Suprapubic skin (tissue), 4 donors: ENCODE results near the gene DALRD3.

Experiments
- CTCF ChIP-seq, 2 donors: fragments of 200-600 bp in 1 of 2; fragments of 450-650 bp in 1 of 2; sonication (generic) in 1 of 2; IDR thresholded peaks; one replicate each; pipeline ENCODE4 v1.5.1; 2016 to 2019; ENCODE audit warnings: antibody characterized with exemption in 2 of 2, mild to moderate bottlenecking in 1 of 2, moderate library complexity in 1 of 2
- EP300 ChIP-seq: sonication (generic); formaldehyde crosslinking; IDR thresholded peaks from one replicate; pipeline ENCODE4 v1.6.1; 2017; ENCODE audit warnings: antibody characterized with exemption
- POLR2A ChIP-seq, 2 donors: fragments of 450-650 bp; IDR thresholded peaks; one replicate each; pipeline ENCODE4 v1.6.1; 2017; ENCODE audit warnings: antibody characterized with exemption in 2 of 2, mild to moderate bottlenecking in 2 of 2, moderate library complexity in 2 of 2
- POLR2AphosphoS5 ChIP-seq, 3 donors: sonication (generic); formaldehyde crosslinking; IDR thresholded peaks; one replicate each; pipeline ENCODE4 v1.6.1; 2017; ENCODE audit warnings: antibody characterized with exemption in 3 of 3

- no peak for TF ChIP-seq CTCF (IDR thresholded peaks at IDR 0.05)
- no peak for TF ChIP-seq POLR2AphosphoS5 (IDR thresholded peaks at IDR 0.05)
- TF ChIP-seq EP300 = no peak
- no peak for TF ChIP-seq POLR2A (IDR thresholded peaks at IDR 0.05)
Observed at GRCh38 chr3:48997714-48998637, 20.4 kb downstream of the DALRD3 start.
